Adrenal gland (tissue), 5 donors: ENCODE data around the gene UBQLN4.

ENCODE experiments used
- POLR2A ChIP-seq, 2 donors: fragments of 450-650 bp; IDR thresholded peaks; one replicate each; pipeline ENCODE4 v1.6.1; 2017; ENCODE audit warnings: antibody characterized with exemption in 2 of 2, mild to moderate bottlenecking in 2 of 2, moderate library complexity in 1 of 2
- TF ChIP-seq, protein P1 (sequence below), 6 experiments: fragments of 450-650 bp in 4 of 6; fragments of 200-600 bp in 2 of 6; sonication (generic) in 1 of 6; IDR thresholded peaks; 1 replicate in 5 of 6; 2 replicates in 1 of 6; pipeline versions ENCODE4 v1.5.1 to v1.8.0; 2016 to 2021; ENCODE audit warnings: antibody characterized with exemption in 6 of 6, mild to moderate bottlenecking in 2 of 6, moderate library complexity in 1 of 6
- donor health status: DM: no; HTN: no; CAD: no.

DNA sequence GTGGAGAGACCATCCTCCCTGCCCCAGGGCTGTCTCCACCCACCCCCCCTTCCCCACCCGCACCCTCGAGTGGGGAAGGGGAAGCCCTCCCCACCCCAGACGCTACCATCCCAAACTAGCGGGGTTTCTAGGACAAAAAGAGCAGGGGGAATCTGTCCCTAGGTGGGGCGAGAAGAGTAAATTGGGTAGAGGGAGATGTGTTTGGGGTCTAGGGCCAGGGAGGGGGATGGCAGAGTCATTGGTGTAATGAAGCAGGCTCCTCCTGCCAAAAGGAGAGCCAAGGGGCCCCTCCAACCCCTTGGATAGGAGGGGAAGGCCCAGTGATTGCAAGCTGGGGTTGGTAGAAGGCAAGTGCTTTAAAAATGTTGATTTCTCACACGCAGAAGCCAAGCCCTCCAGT, 18.7 kb upstream of the UBQLN4 start:
- TF ChIP-seq, protein P1, sequence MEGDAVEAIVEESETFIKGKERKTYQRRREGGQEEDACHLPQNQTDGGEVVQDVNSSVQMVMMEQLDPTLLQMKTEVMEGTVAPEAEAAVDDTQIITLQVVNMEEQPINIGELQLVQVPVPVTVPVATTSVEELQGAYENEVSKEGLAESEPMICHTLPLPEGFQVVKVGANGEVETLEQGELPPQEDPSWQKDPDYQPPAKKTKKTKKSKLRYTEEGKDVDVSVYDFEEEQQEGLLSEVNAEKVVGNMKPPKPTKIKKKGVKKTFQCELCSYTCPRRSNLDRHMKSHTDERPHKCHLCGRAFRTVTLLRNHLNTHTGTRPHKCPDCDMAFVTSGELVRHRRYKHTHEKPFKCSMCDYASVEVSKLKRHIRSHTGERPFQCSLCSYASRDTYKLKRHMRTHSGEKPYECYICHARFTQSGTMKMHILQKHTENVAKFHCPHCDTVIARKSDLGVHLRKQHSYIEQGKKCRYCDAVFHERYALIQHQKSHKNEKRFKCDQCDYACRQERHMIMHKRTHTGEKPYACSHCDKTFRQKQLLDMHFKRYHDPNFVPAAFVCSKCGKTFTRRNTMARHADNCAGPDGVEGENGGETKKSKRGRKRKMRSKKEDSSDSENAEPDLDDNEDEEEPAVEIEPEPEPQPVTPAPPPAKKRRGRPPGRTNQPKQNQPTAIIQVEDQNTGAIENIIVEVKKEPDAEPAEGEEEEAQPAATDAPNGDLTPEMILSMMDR (IDR thresholded peaks at IDR 0.05) = no peak
- TF ChIP-seq POLR2A (IDR thresholded peaks at IDR 0.05) = no peak
